Measurements from ENCODE around the gene SCML1.

GRCh38 chrX:17710871-17711301, 26.4 kb upstream of the SCML1 start:
- no peak for TF ChIP-seq CTCF (conservative IDR thresholded peaks at IDR 0.05; ENCODE audit: low read depth, low read length)
- TF ChIP-seq EZH2 (IDR thresholded peaks at IDR 0.05; ENCODE audit: borderline replicate concordance, low read depth, low read length, poor library complexity, severe bottlenecking) = no peak
